PC-3 (cell line): Measurements from ENCODE around the gene BICRAL.

Experiments
- CTCF ChIP-seq: fragments of 300-600 bp; sonication (generic); conservative IDR thresholded peaks from 2 replicates; pipeline ENCODE4 v1.5.1; 2017; ENCODE audit warnings: antibody characterized with exemption, low read depth, mild to moderate bottlenecking, low read length
- EZH2 ChIP-seq: fragments of 300-600 bp; sonication (generic); IDR thresholded peaks from one replicate; pipeline ENCODE4 v1.6.1; 2017; ENCODE audit warnings: antibody characterized with exemption, mild to moderate bottlenecking, low read length; ENCODE audit not compliant: unreplicated experiment

- TF ChIP-seq EZH2, result no peak
- no peak for TF ChIP-seq CTCF
Observed at GRCh38 chr6:42748203-42748898, 33.5 kb upstream of the BICRAL start.
